Activated naive CD8-positive, alpha-beta T cell treated with anti-CD3 and anti-CD28 coated beads, Interleukin-2, amount 50 U/mL, for 16 hours (primary cell): ENCODE measurements around the gene UBA1.

Experiments used
- DNase-seq: peaks from one replicate; pipeline ENCODE4 v3.0.0-alpha.2; 2020; ENCODE audit warnings: low read depth, low spot score

Gene UBA1

GRCh38 chrX:47169726-47170515 is 23.7 kb upstream of the UBA1 start:
- no peak for DNase-seq

- no peak for DNase-seq
Observed at GRCh38 chrX:47170861-47171692, 22.6 kb upstream of the UBA1 start.

- no peak for DNase-seq
Observed at GRCh38 chrX:47171996-47172395, 21.6 kb upstream of the UBA1 start.

- DNase-seq: no peak
Observed at GRCh38 chrX:47172549-47172948, 21.1 kb upstream of the UBA1 start.

GRCh38 chrX:47172971-47173792 is 20.4 kb upstream of the UBA1 start:
- no peak for DNase-seq

GRCh38 chrX:47174376-47174775 is 19.3 kb upstream of the UBA1 start:
- no peak for DNase-seq

GRCh38 chrX:47174846-47175587 is 18.6 kb upstream of the UBA1 start:
- DNase-seq: no peak

GRCh38 chrX:47175588-47175980 is 18.0 kb upstream of the UBA1 start:
- DNase-seq: no peak

- no peak for DNase-seq
Observed at GRCh38 chrX:47176101-47176740, 17.4 kb upstream of the UBA1 start.

GRCh38 chrX:47177079-47177478 is 16.6 kb upstream of the UBA1 start:
- DNase-seq: no peak

GRCh38 chrX:47178337-47178736 is 15.3 kb upstream of the UBA1 start:
- DNase-seq: no peak

GRCh38 chrX:47179221-47179927 is 14.3 kb upstream of the UBA1 start:
- no peak for DNase-seq

GRCh38 chrX:47179928-47180255 is 13.7 kb upstream of the UBA1 start:
- DNase-seq: no peak

GRCh38 chrX:47180346-47180745 is 13.3 kb upstream of the UBA1 start:
- no peak for DNase-seq

- DNase-seq: no peak
Observed at GRCh38 chrX:47181301-47181700, 12.3 kb upstream of the UBA1 start.

GRCh38 chrX:47182106-47182700 is 11.4 kb upstream of the UBA1 start:
- DNase-seq: no peak

GRCh38 chrX:47184486-47184885 is 9.1 kb upstream of the UBA1 start:
- no peak for DNase-seq

GRCh38 chrX:47185241-47185640 is 8.4 kb upstream of the UBA1 start:
- DNase-seq: no peak

- DNase-seq: no peak
Observed at GRCh38 chrX:47186096-47186740, 7.4 kb upstream of the UBA1 start.
